Activated naive CD8-positive, alpha-beta T cell (primary cell): ENCODE results near the gene H3-3A.

Experiments used
- H3K27ac Mint-ChIP-seq: one replicate; pipeline ENCODE4 v1.8.0; 2021; ENCODE audit warnings: mixed read lengths
- H3K27me3 Mint-ChIP-seq: one replicate; pipeline ENCODE4 v1.8.0; 2021; ENCODE audit warnings: mixed read lengths
- H3K36me3 Mint-ChIP-seq: one replicate; pipeline ENCODE4 v1.8.0; 2021; ENCODE audit warnings: mixed read lengths
- H3K4me1 Mint-ChIP-seq: one replicate; pipeline ENCODE4 v1.8.0; 2021; ENCODE audit warnings: low read depth, mixed read lengths
- H3K4me3 Mint-ChIP-seq: one replicate; pipeline ENCODE4 v1.8.0; 2021; ENCODE audit warnings: mild to moderate bottlenecking, mixed read lengths
- H3K9me3 Mint-ChIP-seq: one replicate; pipeline ENCODE4 v1.8.0; 2021; ENCODE audit warnings: low read depth, mixed read lengths

H3-3A gene

GRCh38 chr1:226109829-226110248 is 47.3 kb downstream of the H3-3A start:
- H3K9me3 Mint-ChIP-seq = no peaks in the 10 kb centered on the region
- no peaks in the 10 kb centered on the region for H3K27me3 Mint-ChIP-seq
- H3K4me3 Mint-ChIP-seq = peak overlapping the region; percentile 88
- no peaks in the 10 kb centered on the region for H3K36me3 Mint-ChIP-seq
- H3K4me1 Mint-ChIP-seq = peaks cover 11% of the 10 kb centered on the region
- peak overlapping the region; percentile 85 for H3K27ac Mint-ChIP-seq

- H3K36me3 Mint-ChIP-seq = no peaks in the 10 kb centered on the region
- H3K4me3 Mint-ChIP-seq = peak overlapping the region; percentile 71
Measured at GRCh38 chr1:226110249-226111097, 48.0 kb downstream of the H3-3A start.

GRCh38 chr1:226111098-226111882 is 48.8 kb downstream of the H3-3A start:
- H3K4me1 Mint-ChIP-seq = peaks cover 11% of the 10 kb centered on the region
- H3K4me3 Mint-ChIP-seq = peak overlapping the region; percentile 71
- H3K9me3 Mint-ChIP-seq = no peaks in the 10 kb centered on the region
- H3K27me3 Mint-ChIP-seq = no peaks in the 10 kb centered on the region
- no peaks in the 10 kb centered on the region for H3K36me3 Mint-ChIP-seq
- no peak overlapping the region for H3K27ac Mint-ChIP-seq

More at GRCh38 chr1:226110249-226111097, 48.0 kb downstream of the H3-3A start:
- peaks cover 11% of the 10 kb centered on the region for H3K4me1 Mint-ChIP-seq
- H3K27me3 Mint-ChIP-seq = no peaks in the 10 kb centered on the region
- H3K9me3 Mint-ChIP-seq = no peaks in the 10 kb centered on the region
- H3K27ac Mint-ChIP-seq = no peak overlapping the region

- H3K27ac Mint-ChIP-seq = no peak overlapping the region
- H3K27me3 Mint-ChIP-seq = no peaks in the 10 kb centered on the region
- peaks cover 11% of the 10 kb centered on the region for H3K4me1 Mint-ChIP-seq
- H3K36me3 Mint-ChIP-seq = no peaks in the 10 kb centered on the region
- peak overlapping the region; percentile 71 for H3K4me3 Mint-ChIP-seq
- H3K9me3 Mint-ChIP-seq = no peaks in the 10 kb centered on the region
Measured at GRCh38 chr1:226111883-226112261, 49.4 kb downstream of the H3-3A start.

GRCh38 chr1:226112626-226113025 is 50.1 kb downstream of the H3-3A start:
- H3K27ac Mint-ChIP-seq = no peak overlapping the region
- H3K27me3 Mint-ChIP-seq = no peaks in the 10 kb centered on the region
- no peaks in the 10 kb centered on the region for H3K9me3 Mint-ChIP-seq
- H3K4me3 Mint-ChIP-seq = no peak overlapping the region
- H3K36me3 Mint-ChIP-seq = no peaks in the 10 kb centered on the region
- H3K4me1 Mint-ChIP-seq = peaks cover 11% of the 10 kb centered on the region

GRCh38 chr1:226116673-226117072 is 54.2 kb downstream of the H3-3A start:
- H3K36me3 Mint-ChIP-seq = no peaks in the 10 kb centered on the region
- H3K27me3 Mint-ChIP-seq = no peaks in the 10 kb centered on the region
- H3K27ac Mint-ChIP-seq = no peak overlapping the region
- peaks cover 6% of the 10 kb centered on the region for H3K4me1 Mint-ChIP-seq
- no peaks in the 10 kb centered on the region for H3K9me3 Mint-ChIP-seq
- H3K4me3 Mint-ChIP-seq = no peak overlapping the region

GRCh38 chr1:226117330-226117729 is 54.8 kb downstream of the H3-3A start:
- Mint-ChIP-seq H3K4me1 (peaks cover 6% of the 10 kb centered on the region), H3K27ac (no peak overlapping the region), H3K36me3 (no peaks in the 10 kb centered on the region), H3K4me3 (no peak overlapping the region), H3K27me3 (no peaks in the 10 kb centered on the region), H3K9me3 (no peaks in the 10 kb centered on the region)

- no peaks in the 10 kb centered on the region for H3K36me3 Mint-ChIP-seq
- H3K27ac Mint-ChIP-seq = no peak overlapping the region
- no peak overlapping the region for H3K4me3 Mint-ChIP-seq
- no peaks in the 10 kb centered on the region for H3K27me3 Mint-ChIP-seq
- H3K4me1 Mint-ChIP-seq = peaks cover 11% of the 10 kb centered on the region
- H3K9me3 Mint-ChIP-seq = no peaks in the 10 kb centered on the region
Measured at GRCh38 chr1:226118357-226118756, 55.8 kb downstream of the H3-3A start.

GRCh38 chr1:226119169-226119568 is 56.7 kb downstream of the H3-3A start:
- Mint-ChIP-seq H3K27me3 (no peaks in the 10 kb centered on the region), H3K9me3 (no peaks in the 10 kb centered on the region), H3K4me3 (no peak overlapping the region), H3K4me1 (peaks cover 15% of the 10 kb centered on the region), H3K27ac (no peak overlapping the region), H3K36me3 (no peaks in the 10 kb centered on the region)

GRCh38 chr1:226120398-226120797 is 57.9 kb downstream of the H3-3A start:
- no peaks in the 10 kb centered on the region for H3K36me3 Mint-ChIP-seq
- H3K4me3 Mint-ChIP-seq = peak overlapping the region; percentile 81
- H3K4me1 Mint-ChIP-seq = peaks cover 21% of the 10 kb centered on the region
- no peaks in the 10 kb centered on the region for H3K9me3 Mint-ChIP-seq
- no peak overlapping the region for H3K27ac Mint-ChIP-seq
- H3K27me3 Mint-ChIP-seq = peaks cover 2% of the 10 kb centered on the region

- Mint-ChIP-seq H3K4me1 (peaks cover 22% of the 10 kb centered on the region), H3K27ac (peak overlapping the region; percentile 79), H3K36me3 (no peaks in the 10 kb centered on the region), H3K9me3 (no peaks in the 10 kb centered on the region), H3K4me3 (peak overlapping the region; percentile 81), H3K27me3 (peaks cover 3% of the 10 kb centered on the region)
Measured at GRCh38 chr1:226121049-226121586, 58.6 kb downstream of the H3-3A start.
